A549 (cell line): ENCODE measurements around the gene GNAS. TPM values are rescaled to one million over a fixed set of nuclear protein-coding genes. Genes with fewer than 3 reads are reported as not detected.

Experiments
- ATAC-seq, 2 experiments: fragments of 200-7000 bp in 1 of 2; fragments of >200 bp in 1 of 2; cut with Nextera tagmentation in 1 of 2; cut with Tn5 transposase in 1 of 2; 3 replicates each; pipeline versions ENCODE4 v1.8.0 to v1.9.1; 2018 to 2020; ENCODE audit warnings: mild to moderate bottlenecking in 1 of 2, moderate library complexity in 1 of 2
- CTCF ChIA-PET: fragments of 300-600 bp; sonication (Branson Sonifier 250); formaldehyde crosslinking; extraction: SDS; loops from one replicate; lab custom pipeline; 2021; ENCODE audit warnings: antibody characterized with exemption, inconsistent platforms; lab: Yijun Ruan, JAX
- POLR2A ChIA-PET: fragments of 350-600 bp; formaldehyde crosslinking; extraction: SDS; loops from one replicate; lab custom pipeline; 2021; ENCODE audit warnings: antibody characterized with exemption, inconsistent platforms; lab: Yijun Ruan, JAX
- DNase-seq, 2 experiments: peaks; one replicate each; pipeline versions ENCODE4 v3.0.0 to v3.0.0-alpha.2; 2011 to 2016; ENCODE audit warnings: low read depth in 1 of 2, low spot score in 1 of 2
- FAIRE-seq: peaks from 2 replicates; lab custom pipeline; 2011; peaks lifted over from hg19 to GRCh38; lab: Jason Lieb, UNC
- H3K27ac ChIP-seq, 2 experiments: fragments of >200 bp; sonication (Bioruptor Twin); formaldehyde crosslinking; 3 replicates each; pipeline ENCODE4 v1.5.1; 2016 to 2017
- H3K4me1 ChIP-seq: fragments of >200 bp; sonication (Bioruptor Twin); formaldehyde crosslinking; 3 replicates; pipeline ENCODE4 v1.6.1; 2016
- H3K4me2 ChIP-seq: fragments of >200 bp; sonication (Bioruptor Twin); formaldehyde crosslinking; 3 replicates; pipeline ENCODE4 v1.6.1; 2016
- H3K4me3 ChIP-seq: fragments of >200 bp; sonication (Bioruptor Twin); formaldehyde crosslinking; 3 replicates; pipeline ENCODE4 v1.5.1; 2016
- H3K9me3 ChIP-seq: fragments of >200 bp; sonication (Bioruptor Twin); formaldehyde crosslinking; 3 replicates; pipeline ENCODE4 v1.6.1; 2016
- CBX2 ChIP-seq: fragments of 200-600 bp; sonication (generic); IDR thresholded peaks from 2 replicates; pipeline ENCODE4 v1.6.1; 2016; ENCODE audit warnings: low read depth, mild to moderate bottlenecking, borderline replicate concordance
- CEBPB ChIP-seq, 2 experiments: fragments of >200 bp in 1 of 2; sonication (Bioruptor Twin) in 1 of 2; formaldehyde crosslinking in 1 of 2; IDR thresholded peaks; 2 replicates each; pipeline ENCODE4 v1.6.1; 2012 to 2016
- CHD2 ChIP-seq: fragments of 150-350 bp; IDR thresholded peaks from 2 replicates; pipeline ENCODE4 v1.6.1; 2014; ENCODE audit warnings: low read length; ENCODE audit not compliant: partially characterized antibody
- EHF ChIP-seq: fragments of 250-450 bp; sonication (Bioruptor Pico); IDR thresholded peaks from 2 replicates; pipeline ENCODE4 v1.5.0; 2020; ENCODE audit warnings: mild to moderate bottlenecking
- HOXA7 ChIP-seq: fragments of 250-450 bp; sonication (Bioruptor Pico); IDR thresholded peaks from 2 replicates; pipeline ENCODE4 v1.5.0; 2020; ENCODE audit warnings: mild to moderate bottlenecking, moderate library complexity
- JUN ChIP-seq, 2 experiments: fragments of >200 bp; sonication (Bioruptor Twin); formaldehyde crosslinking; IDR thresholded peaks; 2 replicates in 1 of 2; 3 replicates in 1 of 2; pipeline ENCODE4 v1.6.1; 2016 to 2017
- MAZ ChIP-seq: fragments of 150-350 bp; IDR thresholded peaks from 2 replicates; pipeline ENCODE4 v1.6.1; 2014; ENCODE audit warnings: antibody characterized with exemption, low read depth, low read length, borderline replicate concordance
- MYC ChIP-seq: IDR thresholded peaks from 2 replicates; pipeline ENCODE4 v1.6.1; 2012; ENCODE audit warnings: mild to moderate bottlenecking, inconsistent platforms, low read length, improper control_type of control experiment, borderline replicate concordance
- POLR2AphosphoS2 ChIP-seq: conservative IDR thresholded peaks from 2 replicates; pipeline ENCODE4 v1.6.1; 2012; ENCODE audit warnings: low read length, improper control_type of control experiment, inconsistent platforms
- RAD21 ChIP-seq, 2 experiments: fragments of >200 bp in 1 of 2; sonication (Bioruptor Twin) in 1 of 2; formaldehyde crosslinking in 1 of 2; IDR thresholded peaks in 1 of 2; conservative IDR thresholded peaks in 1 of 2; 2 replicates in 1 of 2; 3 replicates in 1 of 2; pipeline ENCODE4 v1.6.1; 2012 to 2018; ENCODE audit warnings: inconsistent platforms in 1 of 2
- RCOR1 ChIP-seq: fragments of 150-350 bp; IDR thresholded peaks from 2 replicates; pipeline ENCODE4 v1.6.1; 2014; ENCODE audit warnings: antibody characterized with exemption, low read length, low read depth
- RFX5 ChIP-seq: fragments of 450-650 bp; IDR thresholded peaks from 2 replicates; pipeline ENCODE4 v1.7.1; 2014; ENCODE audit warnings: antibody characterized with exemption, mild to moderate bottlenecking, moderate library complexity
- SMC3 ChIP-seq: fragments of >200 bp; sonication (Bioruptor Twin); formaldehyde crosslinking; IDR thresholded peaks from 3 replicates; pipeline ENCODE4 v1.6.1; 2018; ENCODE audit warnings: inconsistent platforms
- ZC3H11A ChIP-seq: fragments of 450-650 bp; IDR thresholded peaks from 2 replicates; pipeline ENCODE4 v1.6.1; 2014; ENCODE audit warnings: antibody characterized with exemption, mild to moderate bottlenecking
- ZNF302 ChIP-seq: fragments of 250-450 bp; sonication (Bioruptor Pico); IDR thresholded peaks from 2 replicates; pipeline ENCODE4 v1.9.0; 2021; ENCODE audit warnings: inconsistent platforms, mild to moderate bottlenecking, moderate library complexity
- WGBS: methylation state at CpG from one replicate; pipeline ENCODE4 v1.1.6; 2017; ENCODE audit errors: missing lambda C conversion rate; 5-methylcytosine and 5-hydroxymethylcytosine counted together
- polyA minus RNA-seq: library from RNA; depleted of rRNA, polyadenylated mRNA; stranded (reverse); fragments of >200 nt; gene quantifications from 2 replicates; pipeline ENCODE4 v1.2.3, GENCODE V29; 2011; rRNA and poly(A)+ RNA removed
- polyA plus RNA-seq, 4 experiments: library from polyadenylated mRNA; depleted of rRNA in 3 of 4; stranded (reverse); fragments of >200 nt; fragmentation: RNase III in 1 of 4; extraction: RNeasy Plus Mini Kit Qiagen cat#74134 plus additional on column Dnase treatment in 1 of 4; gene quantifications; 2 replicates in 3 of 4; 3 replicates in 1 of 4; pipeline ENCODE4 v1.2.3, GENCODE V29; 2011 to 2017
- TF ChIP-seq, protein P1 (sequence below): fragments of 200-600 bp; sonication (generic); IDR thresholded peaks from 2 replicates; pipeline ENCODE4 v1.6.1; 2016; ENCODE audit warnings: antibody characterized with exemption, mild to moderate bottlenecking, moderate library complexity
- TF ChIP-seq, protein P2 (sequence below): fragments of 450-650 bp; IDR thresholded peaks from 2 replicates; pipeline ENCODE4 v1.6.1; 2014; ENCODE audit warnings: antibody characterized with exemption
- TF ChIP-seq, protein P3 (sequence below): IDR thresholded peaks from 2 replicates; pipeline ENCODE4 v1.6.1; 2012
- TF ChIP-seq, protein P4 (sequence below): fragments of >200 bp; sonication (Bioruptor Twin); formaldehyde crosslinking; IDR thresholded peaks from 3 replicates; pipeline ENCODE4 v1.5.1; 2016
- TF ChIP-seq, protein P5 (sequence below): fragments of 250-450 bp; sonication (Bioruptor Pico); IDR thresholded peaks from 2 replicates; pipeline ENCODE4 v1.5.0; 2020; ENCODE audit warnings: low read depth, mild to moderate bottlenecking, moderate library complexity
- TF ChIP-seq, protein P6 (sequence below): IDR thresholded peaks from 2 replicates; pipeline ENCODE4 v1.6.1; 2012
- TF ChIP-seq, protein P7 (sequence below): IDR thresholded peaks from 2 replicates; pipeline ENCODE4 v1.6.1; 2012; ENCODE audit warnings: low read depth, borderline replicate concordance

GNAS gene
- 534 and 738 TPM in 2 replicates for polyA plus RNA-seq (2011; rRNA removed)
- 1,323 and 1,403 TPM in 2 replicates for polyA plus RNA-seq (2012; cell fraction: cytosol; rRNA removed)
- 944 and 1,281 TPM in 2 replicates for polyA plus RNA-seq (2012; cell fraction: nucleus; rRNA removed)
- polyA plus RNA-seq (2017; fragmentation: RNase III; extraction: RNeasy Plus Mini Kit Qiagen cat#74134 plus additional on column Dnase treatment) = 507 to 621 TPM (median 600 TPM) in 3 replicates
- 1,221 and 1,341 TPM in 2 replicates for polyA minus RNA-seq

DNA sequence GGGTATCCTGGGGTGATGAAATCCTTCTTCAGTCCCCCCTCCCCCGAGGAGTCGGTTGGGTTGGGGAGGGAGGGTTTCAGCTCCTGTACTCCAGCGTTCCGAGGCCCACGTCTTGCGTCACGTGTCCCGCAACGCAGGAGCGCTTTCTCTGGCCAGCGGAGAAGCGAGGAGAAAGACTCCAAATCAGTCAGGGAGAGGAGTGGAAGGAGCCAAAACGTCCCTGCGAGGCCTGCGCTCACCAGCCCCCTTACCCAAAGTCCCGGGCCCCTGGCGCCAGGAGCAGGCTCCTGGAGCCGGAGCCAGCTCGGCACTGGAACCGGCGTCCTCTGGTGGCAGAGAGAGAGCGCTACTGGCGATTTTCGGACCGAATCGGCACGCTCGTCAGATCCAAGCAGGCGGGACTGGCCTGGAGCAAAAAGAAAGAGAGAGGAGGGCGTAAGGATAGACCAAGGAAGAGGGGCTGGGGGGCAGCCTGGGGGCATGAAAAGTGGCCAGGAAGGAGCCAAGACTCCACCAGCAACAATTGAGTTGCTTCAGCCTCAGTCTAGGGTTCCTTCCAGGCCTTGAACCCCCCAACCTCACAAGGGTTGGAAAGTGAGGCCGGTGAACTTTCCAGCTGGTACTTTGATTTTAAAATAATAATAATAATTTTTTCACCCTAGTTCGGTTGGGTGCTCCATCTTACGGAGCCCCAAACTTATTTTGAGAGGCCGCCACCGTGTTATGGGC is at the start of gene GNAS:
Gene GNAS (plus strand): TSS at position 174 of the 729 bp plus-strand sequence.
- no peak for FAIRE-seq
- peak; percentile 81 to 94; a peak in 5 of 6 replicates for ATAC-seq
- ChIA-PET POLR2A (no interaction called here), CTCF (interaction anchor here (0.8 to 2.1 kb wide), 10 partner anchors 8 to 235 kb away, joined by 3 to 10 read pairs (median 4); no protein-coding TSS in a partner anchor)
- Histone ChIP-seq H3K4me1 (no peaks in the 10 kb centered on the region), H3K9me3 (no peaks in the 10 kb centered on the region), H3K27ac (peak within 1 kb of the TSS in 1 of 2 experiments; percentile 51; a peak in 1 of 6 replicates), H3K4me2 (peak within 1 kb of the TSS; percentile 83), H3K4me3 (peak within 1 kb of the TSS; percentile 36; the same call in 2 of the 3 replicates)
- 19% methylated on average over 33 of the region's 35 CpGs for WGBS
- TF ChIP-seq SMC3 (peak; percentile 54), ZNF302 (no peak), ZC3H11A (no peak), CHD2 (no peak), RCOR1 (no peak), EHF (CRISPR knock-in tag) (no peak), JUN (IDR thresholded peaks at IDR 0.05) (no peak), CEBPB (IDR thresholded peaks at IDR 0.05) (peak in 1 of 2 experiments; percentile 49; a peak in 2 of 4 replicates), CBX2 (no peak), MAZ (no peak), HOXA7 (CRISPR knock-in tag) (no peak), POLR2AphosphoS2 (no peak), MYC (no peak), RFX5 (no peak), RAD21 (conservative IDR thresholded peaks at IDR 0.05 in 1 of 2, IDR thresholded peaks at IDR 0.05 in 1 of 2) (peak; percentile 39 to 47; a peak in 4 of 5 replicates)
- TF ChIP-seq, protein P1, sequence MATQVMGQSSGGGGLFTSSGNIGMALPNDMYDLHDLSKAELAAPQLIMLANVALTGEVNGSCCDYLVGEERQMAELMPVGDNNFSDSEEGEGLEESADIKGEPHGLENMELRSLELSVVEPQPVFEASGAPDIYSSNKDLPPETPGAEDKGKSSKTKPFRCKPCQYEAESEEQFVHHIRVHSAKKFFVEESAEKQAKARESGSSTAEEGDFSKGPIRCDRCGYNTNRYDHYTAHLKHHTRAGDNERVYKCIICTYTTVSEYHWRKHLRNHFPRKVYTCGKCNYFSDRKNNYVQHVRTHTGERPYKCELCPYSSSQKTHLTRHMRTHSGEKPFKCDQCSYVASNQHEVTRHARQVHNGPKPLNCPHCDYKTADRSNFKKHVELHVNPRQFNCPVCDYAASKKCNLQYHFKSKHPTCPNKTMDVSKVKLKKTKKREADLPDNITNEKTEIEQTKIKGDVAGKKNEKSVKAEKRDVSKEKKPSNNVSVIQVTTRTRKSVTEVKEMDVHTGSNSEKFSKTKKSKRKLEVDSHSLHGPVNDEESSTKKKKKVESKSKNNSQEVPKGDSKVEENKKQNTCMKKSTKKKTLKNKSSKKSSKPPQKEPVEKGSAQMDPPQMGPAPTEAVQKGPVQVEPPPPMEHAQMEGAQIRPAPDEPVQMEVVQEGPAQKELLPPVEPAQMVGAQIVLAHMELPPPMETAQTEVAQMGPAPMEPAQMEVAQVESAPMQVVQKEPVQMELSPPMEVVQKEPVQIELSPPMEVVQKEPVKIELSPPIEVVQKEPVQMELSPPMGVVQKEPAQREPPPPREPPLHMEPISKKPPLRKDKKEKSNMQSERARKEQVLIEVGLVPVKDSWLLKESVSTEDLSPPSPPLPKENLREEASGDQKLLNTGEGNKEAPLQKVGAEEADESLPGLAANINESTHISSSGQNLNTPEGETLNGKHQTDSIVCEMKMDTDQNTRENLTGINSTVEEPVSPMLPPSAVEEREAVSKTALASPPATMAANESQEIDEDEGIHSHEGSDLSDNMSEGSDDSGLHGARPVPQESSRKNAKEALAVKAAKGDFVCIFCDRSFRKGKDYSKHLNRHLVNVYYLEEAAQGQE = no peak
- TF ChIP-seq, protein P2, sequence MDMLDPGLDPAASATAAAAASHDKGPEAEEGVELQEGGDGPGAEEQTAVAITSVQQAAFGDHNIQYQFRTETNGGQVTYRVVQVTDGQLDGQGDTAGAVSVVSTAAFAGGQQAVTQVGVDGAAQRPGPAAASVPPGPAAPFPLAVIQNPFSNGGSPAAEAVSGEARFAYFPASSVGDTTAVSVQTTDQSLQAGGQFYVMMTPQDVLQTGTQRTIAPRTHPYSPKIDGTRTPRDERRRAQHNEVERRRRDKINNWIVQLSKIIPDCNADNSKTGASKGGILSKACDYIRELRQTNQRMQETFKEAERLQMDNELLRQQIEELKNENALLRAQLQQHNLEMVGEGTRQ = peak; percentile 74
- TF ChIP-seq, protein P3, sequence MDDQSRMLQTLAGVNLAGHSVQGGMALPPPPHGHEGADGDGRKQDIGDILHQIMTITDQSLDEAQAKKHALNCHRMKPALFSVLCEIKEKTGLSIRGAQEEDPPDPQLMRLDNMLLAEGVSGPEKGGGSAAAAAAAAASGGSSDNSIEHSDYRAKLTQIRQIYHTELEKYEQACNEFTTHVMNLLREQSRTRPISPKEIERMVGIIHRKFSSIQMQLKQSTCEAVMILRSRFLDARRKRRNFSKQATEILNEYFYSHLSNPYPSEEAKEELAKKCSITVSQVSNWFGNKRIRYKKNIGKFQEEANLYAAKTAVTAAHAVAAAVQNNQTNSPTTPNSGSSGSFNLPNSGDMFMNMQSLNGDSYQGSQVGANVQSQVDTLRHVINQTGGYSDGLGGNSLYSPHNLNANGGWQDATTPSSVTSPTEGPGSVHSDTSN = no peak
- TF ChIP-seq, protein P4, sequence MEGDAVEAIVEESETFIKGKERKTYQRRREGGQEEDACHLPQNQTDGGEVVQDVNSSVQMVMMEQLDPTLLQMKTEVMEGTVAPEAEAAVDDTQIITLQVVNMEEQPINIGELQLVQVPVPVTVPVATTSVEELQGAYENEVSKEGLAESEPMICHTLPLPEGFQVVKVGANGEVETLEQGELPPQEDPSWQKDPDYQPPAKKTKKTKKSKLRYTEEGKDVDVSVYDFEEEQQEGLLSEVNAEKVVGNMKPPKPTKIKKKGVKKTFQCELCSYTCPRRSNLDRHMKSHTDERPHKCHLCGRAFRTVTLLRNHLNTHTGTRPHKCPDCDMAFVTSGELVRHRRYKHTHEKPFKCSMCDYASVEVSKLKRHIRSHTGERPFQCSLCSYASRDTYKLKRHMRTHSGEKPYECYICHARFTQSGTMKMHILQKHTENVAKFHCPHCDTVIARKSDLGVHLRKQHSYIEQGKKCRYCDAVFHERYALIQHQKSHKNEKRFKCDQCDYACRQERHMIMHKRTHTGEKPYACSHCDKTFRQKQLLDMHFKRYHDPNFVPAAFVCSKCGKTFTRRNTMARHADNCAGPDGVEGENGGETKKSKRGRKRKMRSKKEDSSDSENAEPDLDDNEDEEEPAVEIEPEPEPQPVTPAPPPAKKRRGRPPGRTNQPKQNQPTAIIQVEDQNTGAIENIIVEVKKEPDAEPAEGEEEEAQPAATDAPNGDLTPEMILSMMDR = peak; percentile 59
- TF ChIP-seq, protein P5, sequence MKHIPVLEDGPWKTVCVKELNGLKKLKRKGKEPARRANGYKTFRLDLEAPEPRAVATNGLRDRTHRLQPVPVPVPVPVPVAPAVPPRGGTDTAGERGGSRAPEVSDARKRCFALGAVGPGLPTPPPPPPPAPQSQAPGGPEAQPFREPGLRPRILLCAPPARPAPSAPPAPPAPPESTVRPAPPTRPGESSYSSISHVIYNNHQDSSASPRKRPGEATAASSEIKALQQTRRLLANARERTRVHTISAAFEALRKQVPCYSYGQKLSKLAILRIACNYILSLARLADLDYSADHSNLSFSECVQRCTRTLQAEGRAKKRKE (CRISPR knock-in tag) = no peak
- TF ChIP-seq, protein P6, sequence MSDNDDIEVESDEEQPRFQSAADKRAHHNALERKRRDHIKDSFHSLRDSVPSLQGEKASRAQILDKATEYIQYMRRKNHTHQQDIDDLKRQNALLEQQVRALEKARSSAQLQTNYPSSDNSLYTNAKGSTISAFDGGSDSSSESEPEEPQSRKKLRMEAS = 0 out of 2 replicates have a peak, but pooled peaks have one; percentile 29
- TF ChIP-seq, protein P7, sequence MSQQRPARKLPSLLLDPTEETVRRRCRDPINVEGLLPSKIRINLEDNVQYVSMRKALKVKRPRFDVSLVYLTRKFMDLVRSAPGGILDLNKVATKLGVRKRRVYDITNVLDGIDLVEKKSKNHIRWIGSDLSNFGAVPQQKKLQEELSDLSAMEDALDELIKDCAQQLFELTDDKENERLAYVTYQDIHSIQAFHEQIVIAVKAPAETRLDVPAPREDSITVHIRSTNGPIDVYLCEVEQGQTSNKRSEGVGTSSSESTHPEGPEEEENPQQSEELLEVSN = 0 out of 2 replicates have a peak, but pooled peaks have one; percentile 25
- DNase-seq = peak; percentile 62 to 72
